K562 (cell line): ENCODE results near the gene KLK6. TPM values are rescaled to one million over a fixed set of nuclear protein-coding genes. Genes with fewer than 3 reads are reported as not detected.

Experiments used
- ATAC-seq: fragments of 200-7000 bp; cut with Tn5 transposase; 3 replicates; pipeline ENCODE4 v1.9.1; 2020; ENCODE audit warnings: moderate library complexity
- BruUV-seq: library from RNA; stranded (reverse); fragments of 400-500 nt; replicated peaks from 2 replicates; lab custom pipeline; 2021; lab: Mats Ljungman, UMichigan
- CTCF ChIA-PET: fragments of 300-600 bp; formaldehyde crosslinking; extraction: SDS; loops from one replicate; lab custom pipeline; 2021; ENCODE audit warnings: low intra/inter-chr PET ratio; lab: Yijun Ruan, JAX
- POLR2A ChIA-PET: fragments of 300-600, 350-650 bp; sonication (Branson Sonifier 250); formaldehyde crosslinking; extraction: SDS; loops from one replicate; lab custom pipeline; 2021; ENCODE audit warnings: antibody characterized with exemption, inconsistent platforms; lab: Yijun Ruan, JAX
- DNase-seq, 4 experiments: peaks; one replicate each; pipeline versions ENCODE4 v3.0.0 to v3.0.0-alpha.2; 2011 to 2018; ENCODE audit warnings: low spot score in 3 of 4, mixed read lengths in 3 of 4; ENCODE audit errors: extremely low read depth in 1 of 4
- FAIRE-seq: peaks from 2 replicates; lab custom pipeline; 2011; peaks lifted over from hg19 to GRCh38; lab: Jason Lieb, UNC
- H2AFZ ChIP-seq: 2 replicates; pipeline ENCODE4 v1.6.0; 2011; ENCODE audit warnings: low read depth, low read length, control low read depth, inconsistent platforms
- H3K27ac ChIP-seq: fragments of 200-600 bp; 3 replicates; pipeline ENCODE4 v1.8.0; 2011; ENCODE audit warnings: low read depth, mild to moderate bottlenecking, control low read depth, inconsistent platforms, low read length, moderate library complexity, mixed read lengths; ENCODE audit errors: extremely low read depth
- H3K27me3 ChIP-seq, 2 experiments: fragments of 300-600 bp in 1 of 2; 2 replicates in 1 of 2; 3 replicates in 1 of 2; pipeline versions ENCODE4 v1.6.0 to v1.8.0; 2011; ENCODE audit warnings: inconsistent platforms in 2 of 2, low read length in 2 of 2, mild to moderate bottlenecking in 1 of 2, mixed read lengths in 1 of 2, moderate library complexity in 1 of 2; ENCODE audit not compliant: control insufficient read depth in 2 of 2, insufficient read depth in 2 of 2
- H3K36me3 ChIP-seq: fragments of 300-600 bp; 3 replicates; pipeline ENCODE4 v1.8.0; 2011; ENCODE audit warnings: mild to moderate bottlenecking, low read length, inconsistent platforms; ENCODE audit not compliant: control insufficient read depth, insufficient read depth
- H3K4me1 ChIP-seq, 2 experiments: fragments of 200-600 bp in 1 of 2; replicated peaks in 1 of 2; 2 replicates in 1 of 2; 3 replicates in 1 of 2; pipeline versions ENCODE4 v1.5.1 to v1.8.0; 2011; ENCODE audit warnings: inconsistent platforms in 2 of 2, low read length in 2 of 2, mild to moderate bottlenecking in 1 of 2, mixed read lengths in 1 of 2, moderate library complexity in 1 of 2; ENCODE audit not compliant: control insufficient read depth in 2 of 2, insufficient read depth in 2 of 2
- H3K4me2 ChIP-seq: 2 replicates; pipeline ENCODE4 v1.6.1; 2011; ENCODE audit warnings: low read length, control low read depth, inconsistent platforms, mixed read lengths; ENCODE audit not compliant: insufficient read depth
- H3K4me3 ChIP-seq: fragments of 200-600 bp; sonication (generic), shearing (Covaris generic); 2 replicates; pipeline ENCODE4 v1.5.1; 2016; ENCODE audit warnings: control low read depth, inconsistent platforms
- H3K79me2 ChIP-seq: fragments of 200-600 bp; 3 replicates; pipeline ENCODE4 v1.8.0; 2011; ENCODE audit warnings: low read length, inconsistent platforms; ENCODE audit not compliant: control insufficient read depth, insufficient read depth
- H3K9ac ChIP-seq, 2 experiments: 2 replicates each; pipeline versions ENCODE4 v1.6.0 to v1.6.1; 2011; ENCODE audit warnings: low read depth in 2 of 2, low read length in 2 of 2, control low read depth in 1 of 2, inconsistent platforms in 1 of 2, mild to moderate bottlenecking in 1 of 2, mixed read lengths in 1 of 2; ENCODE audit not compliant: insufficient read depth in 1 of 2
- H3K9me1 ChIP-seq: one replicate; pipeline ENCODE4 v1.6.0; 2011; ENCODE audit warnings: inconsistent platforms, mild to moderate bottlenecking, low read length, moderate library complexity; ENCODE audit not compliant: control insufficient read depth, insufficient read depth
- H3K9me3 ChIP-seq: replicated peaks from 2 replicates; pipeline ENCODE4 v1.5.1; 2011; ENCODE audit warnings: low read depth, low read length, inconsistent platforms; ENCODE audit not compliant: control insufficient read depth, insufficient read depth
- H4K20me1 ChIP-seq: replicated peaks from 2 replicates; pipeline ENCODE4 v1.6.1; 2011; ENCODE audit warnings: low read length, inconsistent platforms, mixed read lengths; ENCODE audit not compliant: control insufficient read depth, insufficient read depth
- ADNP ChIP-seq: fragments of 200-800 bp; sonication (Bioruptor generic); IDR thresholded peaks from 2 replicates; pipeline ENCODE4 v1.6.1; 2016; ENCODE audit warnings: missing genetic modification characterization, missing compliant biosample characterization
- BCOR ChIP-seq: fragments of 450-650 bp; IDR thresholded peaks from 2 replicates; pipeline ENCODE4 v1.6.1; 2016
- CBX2 ChIP-seq: fragments of 200-600 bp; sonication (generic); IDR thresholded peaks from one replicate; pipeline ENCODE4 v1.6.1; 2012; ENCODE audit warnings: mild to moderate bottlenecking, low read length, inconsistent platforms; ENCODE audit not compliant: insufficient read depth, poor library complexity, severe bottlenecking
- RBM25 ChIP-seq: fragments of 200-400 bp; formaldehyde crosslinking; IDR thresholded peaks from 2 replicates; pipeline ENCODE4 v1.6.1; 2018; ENCODE audit warnings: low read length, low read depth, moderate library complexity; ENCODE audit not compliant: severe bottlenecking
- RCOR1 ChIP-seq, 2 experiments: IDR thresholded peaks; 2 replicates each; pipeline ENCODE4 v1.6.1; 2012; ENCODE audit warnings: low read depth in 2 of 2, low read length in 2 of 2, borderline replicate concordance in 1 of 2, improper control_type of control experiment in 1 of 2
- ZBTB12 ChIP-seq: fragments of 250-450 bp; sonication (Bioruptor Pico); IDR thresholded peaks from 2 replicates; pipeline ENCODE4 v1.4.0; 2020
- ZBTB5 ChIP-seq: fragments of 450-650 bp; IDR thresholded peaks from 2 replicates; pipeline ENCODE4 v1.6.1; 2017; ENCODE audit warnings: antibody characterized with exemption
- WGBS: fragments of 100-300 bp; shearing (Covaris generic); methylation state at CpG from one replicate; pipeline ENCODE4 v1.1.6; 2016; ENCODE audit warnings: low coverage, mixed read lengths; ENCODE audit not compliant: insufficient coverage; ENCODE audit errors: missing lambda C conversion rate; 5-methylcytosine and 5-hydroxymethylcytosine counted together
- in situ Hi-C: fragments of 300-500 bp; cut with MboI; formaldehyde crosslinking; loops from 4 replicates; pipeline ENCODE4 v1.15.0; 2018; ENCODE audit warnings: inconsistent platforms, mixed read lengths
- intact Hi-C: fragments of 100-400 bp; cut with micrococcal nuclease; formaldehyde crosslinking; loops from 2 replicates; pipeline ENCODE4 v1.14.2; 2022
- polyA plus RNA-seq, 8 experiments: library from polyadenylated mRNA; depleted of rRNA in 4 of 8; stranded (reverse) in 5 of 8; unstranded in 3 of 8; fragments of >200 nt; fragmentation: Nextera tagmentation in 2 of 8; fragmentation: Illumina TruSeq in 1 of 8; extraction: Ambion mirVana in 2 of 8; extraction: Trizol in 1 of 8; gene quantifications; 2 replicates each; pipeline versions ENCODE4 v1.2.1 to v1.2.3, GENCODE V29; 2011 to 2014; ENCODE audit warnings: inconsistent platforms in 1 of 8, missing spikeins in 1 of 8
- total RNA-seq, 7 experiments: library from RNA; depleted of rRNA in 6 of 7; stranded (reverse); fragments of >200 nt in 6 of 7; fragmentation: Illumina TruSeq in 2 of 7; extraction: Trizol in 2 of 7; gene quantifications; 2 replicates each; pipeline versions ENCODE4 v1.2.1 to v1.2.3, GENCODE V29; 2011 to 2021; ENCODE audit warnings: low replicate concordance in 1 of 7

KLK6 gene
- total and polyA plus RNA-seq, 9 of the 15 experiments (the other 6 are each of a cell fraction or from before 2014, with no cell fraction given) = not detected

- intact Hi-C loops (no loop called here), in situ Hi-C loops (no loop called here)
- CTCF ChIA-PET = no interaction called here
- Histone ChIP-seq H3K9ac (no peak overlapping the region), H4K20me1 (no peaks in the 10 kb centered on the region), H2AFZ (no peak overlapping the region), H3K4me2 (no peak overlapping the region), H3K4me3 (no peak overlapping the region), H3K36me3 (no peaks in the 10 kb centered on the region), H3K4me1 (peaks cover 0 to 10% of the 10 kb centered on the region in 2 experiments; a peak in 2 of 5 replicates), H3K27me3 (peaks cover 5 to 34% of the 10 kb centered on the region in 2 experiments; a peak in 4 of 5 replicates), H3K27ac (no peak overlapping the region), H3K9me1 (no peaks in the 10 kb centered on the region), H3K9me3 (no peaks in the 10 kb centered on the region), H3K79me2 (no peaks in the 10 kb centered on the region)
- 0% methylated on average over 8 of the region's 9 CpGs for WGBS
- FAIRE-seq (no peak), DNase-seq (no peak), ATAC-seq (no peak)
- no TSS peak for BruUV-seq
- TF ChIP-seq BCOR = peak; percentile 66
- no peak for TF ChIP-seq CBX2
- TF ChIP-seq RCOR1 (IDR thresholded peaks at IDR 0.05; ENCODE audit: borderline replicate concordance in 1 of 2, low read depth in 2 of 2, low read length in 2 of 2) = 0 out of 4 replicates have a peak, but pooled peaks of 1 of the 2 experiments have one; percentile 9
- TF ChIP-seq RBM25 = peak; percentile 67
- TF ChIP-seq ZBTB5 = no peak
- no peak for TF ChIP-seq ZBTB12 (CRISPR knock-in tag)
- TF ChIP-seq ADNP (tag) = peak; percentile 42; the same call in 1 of the 2 replicates
- POLR2A ChIA-PET = no interaction called here
These were observed 3.5 kb upstream of the KLK6 start for GRCh38 chr19:50972795-50973376.
